PC-3 (cell line): ENCODE data around the gene WNT7B. TPM values are rescaled to one million over a fixed set of nuclear protein-coding genes. Genes with fewer than 3 reads are reported as not detected.
A peak's percentile ranks its signal among the peaks of the same experiment; 100 is the strongest.

Experiments used
- ATAC-seq: fragments of 200-7000 bp; cut with Tn5 transposase; 2 replicates; pipeline ENCODE4 v1.9.1; 2020; ENCODE audit warnings: mild to moderate bottlenecking, moderate library complexity
- BruUV-seq: library from RNA; stranded (reverse); fragments of 400-500 nt; replicated peaks from 2 replicates; lab custom pipeline; 2021; lab: Mats Ljungman, UMichigan
- CTCF ChIA-PET: fragments of 300-600 bp; sonication (Branson Sonifier 250); formaldehyde crosslinking; loops from one replicate; lab custom pipeline; 2022; ENCODE audit warnings: antibody characterized with exemption; lab: Charles Lee
- POLR2A ChIA-PET: fragments of 300-600 bp; sonication (Branson Sonifier 250); formaldehyde crosslinking; loops from one replicate; lab custom pipeline; 2022; ENCODE audit warnings: antibody characterized with exemption; ENCODE audit not compliant: unreplicated experiment; lab: Charles Lee
- DNase-seq: peaks from one replicate; pipeline ENCODE4 v3.0.0-alpha.2; 2015
- H2AFZ ChIP-seq: fragments of 300-600 bp; sonication (generic); 2 replicates; pipeline ENCODE4 v1.6.0; 2016; ENCODE audit warnings: antibody characterized with exemption, low read length
- H3F3A ChIP-seq: fragments of 300-600 bp; sonication (generic); one replicate; pipeline ENCODE4 v1.6.0; 2017; ENCODE audit warnings: antibody characterized with exemption, low read length, control low read depth, mild to moderate bottlenecking; ENCODE audit not compliant: unreplicated experiment
- H3K27ac ChIP-seq: fragments of 300-600 bp; sonication (generic); 2 replicates; pipeline ENCODE4 v1.5.1; 2016; ENCODE audit warnings: mild to moderate bottlenecking, low read length
- H3K27me3 ChIP-seq: fragments of 300-600 bp; sonication (generic); 2 replicates; pipeline ENCODE4 v1.6.1; 2016; ENCODE audit warnings: low read length, mixed read lengths
- H3K36me3 ChIP-seq: fragments of 300-600 bp; sonication (generic); 2 replicates; pipeline ENCODE4 v1.6.1; 2016; ENCODE audit warnings: low read depth, mixed run types, low read length, mixed read lengths
- H3K4me1 ChIP-seq: fragments of 300-600 bp; sonication (generic); 2 replicates; pipeline ENCODE4 v1.5.1; 2016; ENCODE audit warnings: low read length; ENCODE audit not compliant: insufficient read depth
- H3K4me2 ChIP-seq: fragments of 300-600 bp; sonication (generic); 2 replicates; pipeline ENCODE4 v1.6.0; 2016; ENCODE audit warnings: low read length
- H3K4me3 ChIP-seq: fragments of 300-600 bp; sonication (generic); 2 replicates; pipeline ENCODE4 v1.5.1; 2016; ENCODE audit warnings: mild to moderate bottlenecking, low read length, mixed read lengths
- H3K79me2 ChIP-seq: fragments of 300-600 bp; sonication (generic); 2 replicates; pipeline ENCODE4 v1.6.1; 2017; ENCODE audit warnings: low read length, mixed read lengths
- H3K9ac ChIP-seq: fragments of 300-600 bp; sonication (generic); 2 replicates; pipeline ENCODE4 v1.6.0; 2016; ENCODE audit warnings: mild to moderate bottlenecking, low read length
- H3K9me2 ChIP-seq: fragments of 300-600 bp; sonication (generic); replicated peaks from 2 replicates; pipeline ENCODE4 v1.6.1; 2016; ENCODE audit warnings: mixed run types, low read length, mixed read lengths
- H3K9me3 ChIP-seq: fragments of 300-600 bp; sonication (generic); 2 replicates; pipeline ENCODE4 v1.6.1; 2016; ENCODE audit warnings: low read length, mixed read lengths
- H4K20me1 ChIP-seq: fragments of 300-600 bp; sonication (generic); 2 replicates; pipeline ENCODE4 v1.6.1; 2016; ENCODE audit warnings: low read length, mixed read lengths
- CTCF ChIP-seq: fragments of 300-600 bp; sonication (generic); conservative IDR thresholded peaks from 2 replicates; pipeline ENCODE4 v1.5.1; 2017; ENCODE audit warnings: antibody characterized with exemption, low read depth, mild to moderate bottlenecking, low read length
- EZH2 ChIP-seq: fragments of 300-600 bp; sonication (generic); IDR thresholded peaks from one replicate; pipeline ENCODE4 v1.6.1; 2017; ENCODE audit warnings: antibody characterized with exemption, mild to moderate bottlenecking, low read length; ENCODE audit not compliant: unreplicated experiment
- EZH2phosphoT487 ChIP-seq: fragments of 300-600 bp; sonication (generic); IDR thresholded peaks from 2 replicates; pipeline ENCODE4 v1.6.1; 2018; ENCODE audit warnings: mild to moderate bottlenecking, antibody characterized with exemption, low read length, borderline replicate concordance
- intact Hi-C: fragments of 100-400 bp; cut with micrococcal nuclease; formaldehyde crosslinking; loops from 2 replicates; pipeline ENCODE4 v1.9.0; 2023
- total RNA-seq: library from RNA; depleted of rRNA; stranded (reverse); fragments of >200 nt; gene quantifications from 2 replicates; pipeline ENCODE4 v1.2.3, GENCODE V29; 2014

The WNT7B gene
- total RNA-seq, 1 experiment from 2014 or later: 42.0 TPM

- peaks cover 22% of the 10 kb centered on the region for H3K4me1 ChIP-seq
- H3K79me2 ChIP-seq: peaks cover 21% of the 10 kb centered on the region
- TF ChIP-seq CTCF (no peak), EZH2phosphoT487 (no peak), EZH2 (no peak)
- no TSS peak for BruUV-seq
- H3K9me3 ChIP-seq: no peaks in the 10 kb centered on the region
- ChIA-PET CTCF (no interaction called here), POLR2A (interaction anchor here (0.6 kb wide), 1 partner anchor 31 kb away, joined by 3 read pairs; no protein-coding TSS in a partner anchor)
- DNase-seq: no peak
- H3K9me2 ChIP-seq: no peaks in the 10 kb centered on the region
- H4K20me1 ChIP-seq: no peaks in the 10 kb centered on the region
- intact Hi-C loops: loop anchor here (5.0 kb wide), 1 partner anchor 34 kb away; no protein-coding TSS in a partner anchor
- no peak overlapping the region for H3K4me2 ChIP-seq
- no peaks in the 10 kb centered on the region for H3F3A ChIP-seq
- 0 out of 2 replicates have a peak, but pooled peaks cover 3% of the 10 kb centered on the region for H3K36me3 ChIP-seq
- H2AFZ ChIP-seq: no peak overlapping the region
- no peak overlapping the region for H3K27ac ChIP-seq
- H3K27me3 ChIP-seq: no peaks in the 10 kb centered on the region
- no peak for ATAC-seq
- no peak overlapping the region for H3K4me3 ChIP-seq
- no peak overlapping the region for H3K9ac ChIP-seq
Measured at GRCh38 chr22:45937960-45938359, 39.0 kb downstream of the WNT7B start.

- peak overlapping the region; percentile 80 for H3K4me2 ChIP-seq
- ATAC-seq: no peak
- H3K36me3 ChIP-seq: 0 out of 2 replicates have a peak, but pooled peaks cover 3% of the 10 kb centered on the region
- H3K9me3 ChIP-seq: no peaks in the 10 kb centered on the region
- DNase-seq: no peak
- H2AFZ ChIP-seq: no peak overlapping the region
- peak overlapping the region; percentile 53 for H3K9ac ChIP-seq
- ChIA-PET POLR2A (no interaction called here), CTCF (no interaction called here)
- H3K27me3 ChIP-seq: no peaks in the 10 kb centered on the region
- no TSS peak for BruUV-seq
- no peaks in the 10 kb centered on the region for H3K9me2 ChIP-seq
- peak overlapping the region; percentile 87 for H3K27ac ChIP-seq
- H4K20me1 ChIP-seq: no peaks in the 10 kb centered on the region
- peaks cover 27% of the 10 kb centered on the region for H3K79me2 ChIP-seq
- peaks cover 30% of the 10 kb centered on the region for H3K4me1 ChIP-seq
- no peaks in the 10 kb centered on the region for H3F3A ChIP-seq
- intact Hi-C loops: loop anchor here (5.0 kb wide), 1 partner anchor 37 kb away; no protein-coding TSS in a partner anchor
- peak overlapping the region; percentile 52; the same call in 1 of the 2 replicates for H3K4me3 ChIP-seq
- no peak for TF ChIP-seq EZH2phosphoT487
- no peak for TF ChIP-seq EZH2
- TF ChIP-seq CTCF: no peak
Measured at GRCh38 chr22:45935573-45935972, 41.4 kb downstream of the WNT7B start.

- Histone ChIP-seq H3K4me1 (peaks cover 30% of the 10 kb centered on the region), H3K4me3 (peak overlapping the region; percentile 52; the same call in 1 of the 2 replicates), H2AFZ (no peak overlapping the region), H3K9me2 (no peaks in the 10 kb centered on the region), H3F3A (no peaks in the 10 kb centered on the region), H4K20me1 (no peaks in the 10 kb centered on the region), H3K9ac (peak overlapping the region; percentile 53), H3K27ac (peak overlapping the region; percentile 87), H3K9me3 (no peaks in the 10 kb centered on the region), H3K36me3 (0 out of 2 replicates have a peak, but pooled peaks cover 3% of the 10 kb centered on the region), H3K4me2 (peak overlapping the region; percentile 80), H3K27me3 (no peaks in the 10 kb centered on the region), H3K79me2 (peaks cover 27% of the 10 kb centered on the region)
- ATAC-seq: peak; percentile 88
- intact Hi-C loops: loop anchor here (5.0 kb wide), 1 partner anchor 38 kb away; no protein-coding TSS in a partner anchor
- DNase-seq: peak; percentile 96
- TF ChIP-seq EZH2phosphoT487: peak; percentile 99
- no peak for TF ChIP-seq CTCF
- POLR2A ChIA-PET: no interaction called here
- CTCF ChIA-PET: no interaction called here
- BruUV-seq: no TSS peak
Measured at GRCh38 chr22:45934659-45935341, 42.2 kb downstream of the WNT7B start.
